A549 (cell line): ENCODE measurements around the gene ARID5B. TPM values are rescaled to one million over a fixed set of nuclear protein-coding genes. Genes with fewer than 3 reads are reported as not detected.

Experiments
- ATAC-seq, 2 experiments: fragments of 200-7000 bp in 1 of 2; fragments of >200 bp in 1 of 2; cut with Nextera tagmentation in 1 of 2; cut with Tn5 transposase in 1 of 2; 3 replicates each; pipeline versions ENCODE4 v1.8.0 to v1.9.1; 2018 to 2020; ENCODE audit warnings: mild to moderate bottlenecking in 1 of 2, moderate library complexity in 1 of 2
- CTCF ChIA-PET: fragments of 300-600 bp; sonication (Branson Sonifier 250); formaldehyde crosslinking; extraction: SDS; loops from one replicate; lab custom pipeline; 2021; ENCODE audit warnings: antibody characterized with exemption, inconsistent platforms; lab: Yijun Ruan, JAX
- POLR2A ChIA-PET: fragments of 350-600 bp; formaldehyde crosslinking; extraction: SDS; loops from one replicate; lab custom pipeline; 2021; ENCODE audit warnings: antibody characterized with exemption, inconsistent platforms; lab: Yijun Ruan, JAX
- DNase-seq, 2 experiments: peaks; one replicate each; pipeline versions ENCODE4 v3.0.0 to v3.0.0-alpha.2; 2011 to 2016; ENCODE audit warnings: low read depth in 1 of 2, low spot score in 1 of 2
- FAIRE-seq: peaks from 2 replicates; lab custom pipeline; 2011; peaks lifted over from hg19 to GRCh38; lab: Jason Lieb, UNC
- H3K27ac ChIP-seq, 2 experiments: fragments of >200 bp; sonication (Bioruptor Twin); formaldehyde crosslinking; 3 replicates each; pipeline ENCODE4 v1.5.1; 2016 to 2017
- H3K4me1 ChIP-seq: fragments of >200 bp; sonication (Bioruptor Twin); formaldehyde crosslinking; 3 replicates; pipeline ENCODE4 v1.6.1; 2016
- H3K4me2 ChIP-seq: fragments of >200 bp; sonication (Bioruptor Twin); formaldehyde crosslinking; 3 replicates; pipeline ENCODE4 v1.6.1; 2016
- H3K4me3 ChIP-seq: fragments of >200 bp; sonication (Bioruptor Twin); formaldehyde crosslinking; 3 replicates; pipeline ENCODE4 v1.5.1; 2016
- H3K9me3 ChIP-seq: fragments of >200 bp; sonication (Bioruptor Twin); formaldehyde crosslinking; 3 replicates; pipeline ENCODE4 v1.6.1; 2016
- BHLHE40 ChIP-seq: IDR thresholded peaks from 2 replicates; pipeline ENCODE4 v1.6.1; 2012; ENCODE audit warnings: low read depth, low read length, inconsistent platforms
- CBX2 ChIP-seq: fragments of 200-600 bp; sonication (generic); IDR thresholded peaks from 2 replicates; pipeline ENCODE4 v1.6.1; 2016; ENCODE audit warnings: low read depth, mild to moderate bottlenecking, borderline replicate concordance
- CEBPB ChIP-seq, 2 experiments: fragments of >200 bp in 1 of 2; sonication (Bioruptor Twin) in 1 of 2; formaldehyde crosslinking in 1 of 2; IDR thresholded peaks; 2 replicates each; pipeline ENCODE4 v1.6.1; 2012 to 2016
- CHD2 ChIP-seq: fragments of 150-350 bp; IDR thresholded peaks from 2 replicates; pipeline ENCODE4 v1.6.1; 2014; ENCODE audit warnings: low read length; ENCODE audit not compliant: partially characterized antibody
- EHMT2 ChIP-seq: fragments of 200-600 bp; sonication (generic); IDR thresholded peaks from 2 replicates; pipeline ENCODE4 v1.6.1; 2016; ENCODE audit warnings: antibody characterized with exemption, low read depth, mild to moderate bottlenecking, moderate library complexity
- FOSB ChIP-seq: fragments of 250-450 bp; sonication (Bioruptor Pico); IDR thresholded peaks from 2 replicates; pipeline ENCODE4 v1.5.0; 2020; ENCODE audit warnings: mild to moderate bottlenecking, moderate library complexity
- GATA3 ChIP-seq: IDR thresholded peaks from 2 replicates; pipeline ENCODE4 v1.6.1; 2012; ENCODE audit warnings: borderline replicate concordance
- HOXB13 ChIP-seq: fragments of 250-450 bp; sonication (Bioruptor Pico); IDR thresholded peaks from 2 replicates; pipeline ENCODE4 v1.5.0; 2020; ENCODE audit warnings: low read depth, mild to moderate bottlenecking, moderate library complexity
- KDM5A ChIP-seq: fragments of 200-600 bp; sonication (generic); IDR thresholded peaks from 2 replicates; pipeline ENCODE4 v1.6.1; 2016; ENCODE audit warnings: antibody characterized with exemption, mild to moderate bottlenecking
- MAFK ChIP-seq: fragments of 450-650 bp; IDR thresholded peaks from 2 replicates; pipeline ENCODE4 v1.6.1; 2014; ENCODE audit not compliant: partially characterized antibody
- MAZ ChIP-seq: fragments of 150-350 bp; IDR thresholded peaks from 2 replicates; pipeline ENCODE4 v1.6.1; 2014; ENCODE audit warnings: antibody characterized with exemption, low read depth, low read length, borderline replicate concordance
- NFE2L2 ChIP-seq: fragments of 150-350 bp; conservative IDR thresholded peaks from 2 replicates; pipeline ENCODE4 v1.6.1; 2014; ENCODE audit warnings: low read length
- NPAS2 ChIP-seq: fragments of 250-450 bp; sonication (Bioruptor Pico); IDR thresholded peaks from 2 replicates; pipeline ENCODE4 v1.8.0; 2022; ENCODE audit warnings: mild to moderate bottlenecking, moderate library complexity, borderline replicate concordance
- PHF8 ChIP-seq: fragments of 200-600 bp; sonication (generic); IDR thresholded peaks from 2 replicates; pipeline ENCODE4 v1.6.1; 2016; ENCODE audit warnings: low read depth, mild to moderate bottlenecking, antibody characterized with exemption, moderate library complexity, borderline replicate concordance
- RARB ChIP-seq: fragments of 250-450 bp; sonication (Bioruptor Pico); IDR thresholded peaks from 2 replicates; pipeline ENCODE4 v1.8.0; 2021; ENCODE audit warnings: mild to moderate bottlenecking, moderate library complexity
- RCOR1 ChIP-seq: fragments of 150-350 bp; IDR thresholded peaks from 2 replicates; pipeline ENCODE4 v1.6.1; 2014; ENCODE audit warnings: antibody characterized with exemption, low read length, low read depth
- RFX5 ChIP-seq: fragments of 450-650 bp; IDR thresholded peaks from 2 replicates; pipeline ENCODE4 v1.7.1; 2014; ENCODE audit warnings: antibody characterized with exemption, mild to moderate bottlenecking, moderate library complexity
- TP53 ChIP-seq: fragments of 250-450 bp; sonication (Bioruptor Pico); IDR thresholded peaks from 2 replicates; pipeline ENCODE4 v1.5.0; 2021; ENCODE audit warnings: mild to moderate bottlenecking, moderate library complexity
- ZNF302 ChIP-seq: fragments of 250-450 bp; sonication (Bioruptor Pico); IDR thresholded peaks from 2 replicates; pipeline ENCODE4 v1.9.0; 2021; ENCODE audit warnings: inconsistent platforms, mild to moderate bottlenecking, moderate library complexity
- WGBS: methylation state at CpG from one replicate; pipeline ENCODE4 v1.1.6; 2017; ENCODE audit errors: missing lambda C conversion rate; 5-methylcytosine and 5-hydroxymethylcytosine counted together
- polyA plus RNA-seq, 4 experiments: library from polyadenylated mRNA; depleted of rRNA in 3 of 4; stranded (reverse); fragments of >200 nt; fragmentation: RNase III in 1 of 4; extraction: RNeasy Plus Mini Kit Qiagen cat#74134 plus additional on column Dnase treatment in 1 of 4; gene quantifications; 2 replicates in 3 of 4; 3 replicates in 1 of 4; pipeline ENCODE4 v1.2.3, GENCODE V29; 2011 to 2017
- TF ChIP-seq, protein P1 (sequence below): fragments of 450-650 bp; IDR thresholded peaks from 2 replicates; pipeline ENCODE4 v1.6.1; 2014; ENCODE audit warnings: antibody characterized with exemption
- TF ChIP-seq, protein P2 (sequence below): fragments of >200 bp; sonication (Bioruptor Twin); formaldehyde crosslinking; IDR thresholded peaks from 3 replicates; pipeline ENCODE4 v1.6.1; 2016
- TF ChIP-seq, protein P3 (sequence below): fragments of 200-600 bp; sonication (generic); IDR thresholded peaks from 2 replicates; pipeline ENCODE4 v1.6.1; 2016; ENCODE audit warnings: antibody characterized with exemption, mild to moderate bottlenecking, moderate library complexity
- TF ChIP-seq, protein P4 (sequence below): fragments of >200 bp; sonication (Bioruptor Twin); formaldehyde crosslinking; IDR thresholded peaks from 2 replicates; pipeline ENCODE4 v1.6.1; 2016
- TF ChIP-seq, protein P5 (sequence below): IDR thresholded peaks from 2 replicates; pipeline ENCODE4 v1.6.1; 2012

ARID5B gene
- polyA plus RNA-seq, 2 of the 4 experiments (the other 2 are of a cell fraction) = 0.75 to 1.6 TPM

DNA sequence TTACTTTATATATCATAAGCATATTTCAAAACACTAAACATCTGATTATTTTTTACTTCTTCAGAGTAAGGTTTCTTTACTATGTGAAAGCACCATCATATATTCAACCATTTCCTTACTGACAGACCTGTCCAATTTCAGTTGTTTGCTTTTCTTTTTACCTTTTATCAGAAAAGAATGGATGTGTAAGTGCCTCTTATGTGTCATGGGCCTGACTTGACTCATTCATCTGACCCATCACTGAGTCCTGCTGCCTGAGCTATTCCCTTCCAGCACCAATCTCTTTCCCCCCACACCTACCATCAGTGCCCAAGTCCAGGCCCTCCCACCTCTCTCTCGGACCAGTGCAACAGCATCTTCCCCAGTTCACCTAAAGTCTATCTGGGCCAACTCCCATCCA, 41.7 kb upstream of the ARID5B start:
- no peak overlapping the region for H3K27ac ChIP-seq
- no peak overlapping the region for H3K4me3 ChIP-seq
- H3K4me2 ChIP-seq = no peak overlapping the region
- POLR2A ChIA-PET = no interaction called here
- no peaks in the 10 kb centered on the region for H3K4me1 ChIP-seq
- DNase-seq = no peak
- no peaks in the 10 kb centered on the region for H3K9me3 ChIP-seq
- no peak for TF ChIP-seq RARB
- no peak for TF ChIP-seq RFX5
- no peak for TF ChIP-seq GATA3
- no peak for TF ChIP-seq TP53
- no peak for TF ChIP-seq EHMT2
- TF ChIP-seq, protein P1, sequence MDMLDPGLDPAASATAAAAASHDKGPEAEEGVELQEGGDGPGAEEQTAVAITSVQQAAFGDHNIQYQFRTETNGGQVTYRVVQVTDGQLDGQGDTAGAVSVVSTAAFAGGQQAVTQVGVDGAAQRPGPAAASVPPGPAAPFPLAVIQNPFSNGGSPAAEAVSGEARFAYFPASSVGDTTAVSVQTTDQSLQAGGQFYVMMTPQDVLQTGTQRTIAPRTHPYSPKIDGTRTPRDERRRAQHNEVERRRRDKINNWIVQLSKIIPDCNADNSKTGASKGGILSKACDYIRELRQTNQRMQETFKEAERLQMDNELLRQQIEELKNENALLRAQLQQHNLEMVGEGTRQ = no peak
- no peak for TF ChIP-seq ZNF302 (CRISPR knock-in tag)
- TF ChIP-seq, protein P2, sequence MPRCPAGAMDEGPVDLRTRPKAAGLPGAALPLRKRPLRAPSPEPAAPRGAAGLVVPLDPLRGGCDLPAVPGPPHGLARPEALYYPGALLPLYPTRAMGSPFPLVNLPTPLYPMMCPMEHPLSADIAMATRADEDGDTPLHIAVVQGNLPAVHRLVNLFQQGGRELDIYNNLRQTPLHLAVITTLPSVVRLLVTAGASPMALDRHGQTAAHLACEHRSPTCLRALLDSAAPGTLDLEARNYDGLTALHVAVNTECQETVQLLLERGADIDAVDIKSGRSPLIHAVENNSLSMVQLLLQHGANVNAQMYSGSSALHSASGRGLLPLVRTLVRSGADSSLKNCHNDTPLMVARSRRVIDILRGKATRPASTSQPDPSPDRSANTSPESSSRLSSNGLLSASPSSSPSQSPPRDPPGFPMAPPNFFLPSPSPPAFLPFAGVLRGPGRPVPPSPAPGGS = no peak
- no peak for TF ChIP-seq MAZ
- no peak for TF ChIP-seq BHLHE40
- TF ChIP-seq, protein P3, sequence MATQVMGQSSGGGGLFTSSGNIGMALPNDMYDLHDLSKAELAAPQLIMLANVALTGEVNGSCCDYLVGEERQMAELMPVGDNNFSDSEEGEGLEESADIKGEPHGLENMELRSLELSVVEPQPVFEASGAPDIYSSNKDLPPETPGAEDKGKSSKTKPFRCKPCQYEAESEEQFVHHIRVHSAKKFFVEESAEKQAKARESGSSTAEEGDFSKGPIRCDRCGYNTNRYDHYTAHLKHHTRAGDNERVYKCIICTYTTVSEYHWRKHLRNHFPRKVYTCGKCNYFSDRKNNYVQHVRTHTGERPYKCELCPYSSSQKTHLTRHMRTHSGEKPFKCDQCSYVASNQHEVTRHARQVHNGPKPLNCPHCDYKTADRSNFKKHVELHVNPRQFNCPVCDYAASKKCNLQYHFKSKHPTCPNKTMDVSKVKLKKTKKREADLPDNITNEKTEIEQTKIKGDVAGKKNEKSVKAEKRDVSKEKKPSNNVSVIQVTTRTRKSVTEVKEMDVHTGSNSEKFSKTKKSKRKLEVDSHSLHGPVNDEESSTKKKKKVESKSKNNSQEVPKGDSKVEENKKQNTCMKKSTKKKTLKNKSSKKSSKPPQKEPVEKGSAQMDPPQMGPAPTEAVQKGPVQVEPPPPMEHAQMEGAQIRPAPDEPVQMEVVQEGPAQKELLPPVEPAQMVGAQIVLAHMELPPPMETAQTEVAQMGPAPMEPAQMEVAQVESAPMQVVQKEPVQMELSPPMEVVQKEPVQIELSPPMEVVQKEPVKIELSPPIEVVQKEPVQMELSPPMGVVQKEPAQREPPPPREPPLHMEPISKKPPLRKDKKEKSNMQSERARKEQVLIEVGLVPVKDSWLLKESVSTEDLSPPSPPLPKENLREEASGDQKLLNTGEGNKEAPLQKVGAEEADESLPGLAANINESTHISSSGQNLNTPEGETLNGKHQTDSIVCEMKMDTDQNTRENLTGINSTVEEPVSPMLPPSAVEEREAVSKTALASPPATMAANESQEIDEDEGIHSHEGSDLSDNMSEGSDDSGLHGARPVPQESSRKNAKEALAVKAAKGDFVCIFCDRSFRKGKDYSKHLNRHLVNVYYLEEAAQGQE = no peak
- TF ChIP-seq, all 56 proteins: peak for 0
- WGBS = 40% methylated on average over 1 of the region's 1 CpG
- ATAC-seq (no peak), FAIRE-seq (no peak)
- CTCF ChIA-PET = interaction anchor here (0.7 to 2.9 kb wide), 3 partner anchors 10 to 14 kb away, joined by 3 to 9 read pairs (median 3); no protein-coding TSS in a partner anchor

DNA sequence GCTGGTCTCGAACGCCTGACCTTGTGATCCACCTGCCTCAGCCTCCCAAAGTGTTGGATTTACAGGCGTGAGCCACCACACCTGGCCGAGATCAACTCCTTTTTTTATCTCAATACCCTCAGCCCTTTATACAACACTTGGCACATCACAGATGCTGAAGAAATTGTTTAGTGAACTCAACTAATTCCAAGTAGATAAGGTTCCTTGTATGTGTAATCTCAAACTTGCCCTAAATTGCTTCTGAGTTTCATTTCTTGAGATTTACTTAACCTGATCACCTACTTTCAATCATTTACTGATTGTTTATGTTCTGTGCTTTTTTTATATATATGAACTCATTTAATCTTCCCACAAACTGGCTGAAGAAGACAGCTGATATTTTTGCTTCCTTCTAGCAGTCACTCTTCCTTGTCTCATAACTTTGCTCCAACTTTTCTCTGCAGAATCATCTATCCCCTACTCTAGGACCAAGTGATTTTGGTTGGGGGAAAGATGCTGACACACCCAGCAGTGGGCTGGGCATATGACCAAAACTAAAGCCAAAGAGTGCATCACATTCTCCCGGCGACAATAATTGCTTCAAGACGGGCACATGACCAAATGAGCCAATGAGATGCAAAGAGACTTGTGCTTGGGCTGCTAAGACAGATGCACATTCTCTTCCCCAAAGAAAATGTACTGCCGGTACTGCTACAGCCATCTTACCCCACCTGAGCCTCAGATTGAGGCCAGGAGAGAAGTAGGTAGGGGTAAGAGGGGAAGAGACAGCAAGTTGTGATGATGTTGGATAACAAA, 40.3 kb upstream of the ARID5B start:
- POLR2A ChIA-PET = no interaction called here
- Histone ChIP-seq H3K27ac (no peak overlapping the region), H3K4me3 (no peak overlapping the region), H3K9me3 (no peaks in the 10 kb centered on the region), H3K4me1 (no peaks in the 10 kb centered on the region), H3K4me2 (no peak overlapping the region)
- DNase-seq = no peak
- ATAC-seq = no peak
- TF ChIP-seq RARB = no peak
- no peak for TF ChIP-seq HOXB13 (CRISPR knock-in tag)
- no peak for TF ChIP-seq CBX2
- no peak for TF ChIP-seq FOSB (CRISPR knock-in tag)
- TF ChIP-seq NFE2L2 = no peak
- TF ChIP-seq, protein P4, sequence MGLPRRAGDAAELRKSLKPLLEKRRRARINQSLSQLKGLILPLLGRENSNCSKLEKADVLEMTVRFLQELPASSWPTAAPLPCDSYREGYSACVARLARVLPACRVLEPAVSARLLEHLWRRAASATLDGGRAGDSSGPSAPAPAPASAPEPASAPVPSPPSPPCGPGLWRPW = no peak
- TF ChIP-seq CHD2 = no peak
- no peak for TF ChIP-seq ZNF302 (CRISPR knock-in tag)
- TF ChIP-seq KDM5A = no peak
- no peak for TF ChIP-seq MAFK
- no peak for TF ChIP-seq NPAS2 (CRISPR knock-in tag)
- no peak for TF ChIP-seq CEBPB (IDR thresholded peaks at IDR 0.05)
- no peak for TF ChIP-seq RCOR1
- TF ChIP-seq, protein P5, sequence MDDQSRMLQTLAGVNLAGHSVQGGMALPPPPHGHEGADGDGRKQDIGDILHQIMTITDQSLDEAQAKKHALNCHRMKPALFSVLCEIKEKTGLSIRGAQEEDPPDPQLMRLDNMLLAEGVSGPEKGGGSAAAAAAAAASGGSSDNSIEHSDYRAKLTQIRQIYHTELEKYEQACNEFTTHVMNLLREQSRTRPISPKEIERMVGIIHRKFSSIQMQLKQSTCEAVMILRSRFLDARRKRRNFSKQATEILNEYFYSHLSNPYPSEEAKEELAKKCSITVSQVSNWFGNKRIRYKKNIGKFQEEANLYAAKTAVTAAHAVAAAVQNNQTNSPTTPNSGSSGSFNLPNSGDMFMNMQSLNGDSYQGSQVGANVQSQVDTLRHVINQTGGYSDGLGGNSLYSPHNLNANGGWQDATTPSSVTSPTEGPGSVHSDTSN = no peak
- TF ChIP-seq, protein P3 = no peak
- no peak for TF ChIP-seq PHF8
- CTCF ChIA-PET = interaction anchor here (2.9 kb wide), 1 partner anchor 14 kb away, joined by 9 read pairs; no protein-coding TSS in a partner anchor
- 67% methylated on average over 8 of the region's 8 CpGs for WGBS
- no peak for FAIRE-seq
